Cortex of kidney (tissue), 1 donor: ENCODE measurements around the gene ADAM12.

Experiments
- DNase-seq: peaks from one replicate; lab custom pipeline; 2025; lab: John Stamatoyannopoulos, UW

Gene ADAM12

GRCh38 chr10:126143117-126143516 lies 245.2 kb downstream of the ADAM12 start:
- DNase-seq: no peak

GRCh38 chr10:126140746-126141273 lies 247.5 kb downstream of the ADAM12 start:
- DNase-seq: no peak

- DNase-seq: no peak
Observed at GRCh38 chr10:126137562-126138221, 250.6 kb downstream of the ADAM12 start.

- no peak for DNase-seq
Observed at GRCh38 chr10:126135941-126136595, 252.2 kb downstream of the ADAM12 start.

GRCh38 chr10:126135177-126135576 lies 253.1 kb downstream of the ADAM12 start:
- DNase-seq: no peak

- DNase-seq: no peak
Observed at GRCh38 chr10:126133906-126134656, 254.2 kb downstream of the ADAM12 start.

- no peak for DNase-seq
Observed at GRCh38 chr10:126133082-126133620, 255.1 kb downstream of the ADAM12 start.

GRCh38 chr10:126131341-126131740 lies 256.9 kb downstream of the ADAM12 start:
- DNase-seq: no peak

GRCh38 chr10:126130271-126130710 lies 258.0 kb downstream of the ADAM12 start:
- no peak for DNase-seq

- DNase-seq: no peak
Observed at GRCh38 chr10:126129026-126129425, 259.3 kb downstream of the ADAM12 start.

GRCh38 chr10:126128581-126128980 lies 259.7 kb downstream of the ADAM12 start:
- no peak for DNase-seq

GRCh38 chr10:126127481-126128029 lies 260.7 kb downstream of the ADAM12 start:
- DNase-seq: no peak

GRCh38 chr10:126126866-126127265 lies 261.4 kb downstream of the ADAM12 start:
- no peak for DNase-seq

- no peak for DNase-seq
Observed at GRCh38 chr10:126126023-126126422, 262.3 kb downstream of the ADAM12 start.

- no peak for DNase-seq
Observed at GRCh38 chr10:126124668-126125349, 263.5 kb downstream of the ADAM12 start.

GRCh38 chr10:126124046-126124445 lies 264.2 kb downstream of the ADAM12 start:
- no peak for DNase-seq

GRCh38 chr10:126123466-126123865 lies 264.8 kb downstream of the ADAM12 start:
- no peak for DNase-seq

- no peak for DNase-seq
Observed at GRCh38 chr10:126122881-126123280, 265.4 kb downstream of the ADAM12 start.

GRCh38 chr10:126119599-126119998 lies 268.7 kb downstream of the ADAM12 start:
- DNase-seq: no peak

- no peak for DNase-seq
Observed at GRCh38 chr10:126118476-126118875, 269.8 kb downstream of the ADAM12 start.

GRCh38 chr10:126117196-126117595 lies 271.1 kb downstream of the ADAM12 start:
- DNase-seq: no peak

GRCh38 chr10:126115886-126116285 lies 272.4 kb downstream of the ADAM12 start:
- no peak for DNase-seq
